HEK293T (cell line): ENCODE data around the gene RAD18.

Experiments
- ARNT ChIP-seq: fragments of 450-650 bp; IDR thresholded peaks from 2 replicates; pipeline ENCODE4 v1.6.1; 2017; ENCODE audit warnings: mild to moderate bottlenecking
- BHLHE40 ChIP-seq: fragments of 450-650 bp; IDR thresholded peaks from 2 replicates; pipeline ENCODE4 v1.6.1; 2016; ENCODE audit warnings: mild to moderate bottlenecking, moderate library complexity, borderline replicate concordance
- ELF4 ChIP-seq: fragments of 450-650 bp; IDR thresholded peaks from 2 replicates; pipeline ENCODE4 v1.6.1; 2017; ENCODE audit warnings: antibody characterized with exemption
- FOXK2 ChIP-seq: fragments of 450-650 bp; IDR thresholded peaks from 2 replicates; pipeline ENCODE4 v1.6.1; 2016; ENCODE audit warnings: mild to moderate bottlenecking
- FOXM1 ChIP-seq: fragments of 450-650 bp; IDR thresholded peaks from 2 replicates; pipeline ENCODE4 v1.6.1; 2017; ENCODE audit warnings: mild to moderate bottlenecking, borderline replicate concordance
- HDGF ChIP-seq: fragments of 450-650 bp; IDR thresholded peaks from 2 replicates; pipeline ENCODE4 v1.6.1; 2017; ENCODE audit warnings: antibody characterized with exemption, borderline replicate concordance
- L3MBTL2 ChIP-seq: fragments of 450-650 bp; conservative IDR thresholded peaks from 2 replicates; pipeline ENCODE4 v1.6.1; 2016; ENCODE audit warnings: mild to moderate bottlenecking
- NFRKB ChIP-seq: fragments of 450-650 bp; IDR thresholded peaks from 2 replicates; pipeline ENCODE4 v1.6.1; 2016; ENCODE audit warnings: mild to moderate bottlenecking, moderate library complexity
- PKNOX1 ChIP-seq: fragments of 450-650 bp; IDR thresholded peaks from 2 replicates; pipeline ENCODE4 v1.6.1; 2016
- SP1 ChIP-seq: fragments of 450-650 bp; IDR thresholded peaks from 2 replicates; pipeline ENCODE4 v1.6.1; 2017
- SUZ12 ChIP-seq: fragments of 450-650 bp; IDR thresholded peaks from 2 replicates; pipeline ENCODE4 v1.6.1; 2016; ENCODE audit warnings: mild to moderate bottlenecking
- TARDBP ChIP-seq: fragments of 450-650 bp; IDR thresholded peaks from 2 replicates; pipeline ENCODE4 v1.6.1; 2016
- ZNF384 ChIP-seq: fragments of 450-650 bp; IDR thresholded peaks from 2 replicates; pipeline ENCODE4 v1.6.1; 2016

GRCh38 chr3:9000041-9000440 is 36.8 kb upstream of the RAD18 start:
- no peak for TF ChIP-seq PKNOX1
- TF ChIP-seq FOXM1: no peak
- no peak for TF ChIP-seq SP1
- no peak for TF ChIP-seq SUZ12
- no peak for TF ChIP-seq ARNT
- no peak for TF ChIP-seq BHLHE40
- TF ChIP-seq HDGF: no peak
- TF ChIP-seq ELF4: no peak
- TF ChIP-seq TARDBP: no peak
- TF ChIP-seq ZNF384: no peak
- TF ChIP-seq L3MBTL2: no peak
- no peak for TF ChIP-seq FOXK2
- TF ChIP-seq NFRKB: no peak
